Activated naive CD8-positive, alpha-beta T cell treated with anti-CD3 and anti-CD28 coated beads, Interleukin-2, amount 10 ng/mL, durations not matched to agents 7 days and 5 days (primary cell): ENCODE data around the gene CNTFR. TPM values are rescaled to one million over a fixed set of nuclear protein-coding genes. Genes with fewer than 3 reads are reported as not detected.

Experiments
- total RNA-seq, 2 experiments: library from RNA; stranded (reverse); gene quantifications; one replicate each; pipeline ENCODE4 v1.2.3, GENCODE V29; 2021

CNTFR gene
- total RNA-seq, 2 experiments from 2014 or later = not detected

Other genes with a start within 250 kb of the CNTFR start
- 1 to 10 TPM; 4.7 to 5.5 TPM for gene MYORG, start 212.8 kb downstream of the CNTFR start, total RNA-seq
- gene FAM219A, start 131.2 kb downstream of the CNTFR start, total RNA-seq = 10 to 100 TPM; 11.7 to 13.4 TPM
- gene DNAI1, start 130.9 kb downstream of the CNTFR start, total RNA-seq = not detected
- not detected for gene ENHO, start 66.7 kb downstream of the CNTFR start, total RNA-seq
- gene RPP25L, start 22.4 kb upstream of the CNTFR start, total RNA-seq = 10 to 100 TPM; 27.2 to 29.3 TPM
- 100 to 1,000 TPM; 121 to 122 TPM for gene DCTN3, start 30.8 kb upstream of the CNTFR start, total RNA-seq
- not detected for gene ARID3C, start 39.3 kb upstream of the CNTFR start, total RNA-seq
- 10 to 100 TPM; 48.8 to 55.4 TPM for gene SIGMAR1, start 48.1 kb upstream of the CNTFR start, total RNA-seq
- gene GALT, start 57.0 kb upstream of the CNTFR start, total RNA-seq = 100 to 1,000 TPM; 119 to 127 TPM
- 10 to 100 TPM; 77.0 to 79.1 TPM for gene IL11RA, start 62.5 kb upstream of the CNTFR start, total RNA-seq
- under 1 TPM in 1 of 2 experiments, not detected in 1; 0.43 TPM for gene CCL27, start 72.9 kb upstream of the CNTFR start, total RNA-seq
- gene CCL19, start 101.6 kb upstream of the CNTFR start, total RNA-seq = not detected
- not detected for gene CCL21, start 120.4 kb upstream of the CNTFR start, total RNA-seq